SW480 (cell line): ENCODE results near the gene SLC4A5.
"Not testable (repeated sequence)": the region's sequence is repeated elsewhere in the genome, so short reads cannot be mapped to it uniquely, and the experiment has no call there.

Source experiments
- DNase-seq: peaks from one replicate; pipeline ENCODE4 v3.0.0-alpha.2; 2016; ENCODE audit warnings: low spot score

The SLC4A5 gene

DNA sequence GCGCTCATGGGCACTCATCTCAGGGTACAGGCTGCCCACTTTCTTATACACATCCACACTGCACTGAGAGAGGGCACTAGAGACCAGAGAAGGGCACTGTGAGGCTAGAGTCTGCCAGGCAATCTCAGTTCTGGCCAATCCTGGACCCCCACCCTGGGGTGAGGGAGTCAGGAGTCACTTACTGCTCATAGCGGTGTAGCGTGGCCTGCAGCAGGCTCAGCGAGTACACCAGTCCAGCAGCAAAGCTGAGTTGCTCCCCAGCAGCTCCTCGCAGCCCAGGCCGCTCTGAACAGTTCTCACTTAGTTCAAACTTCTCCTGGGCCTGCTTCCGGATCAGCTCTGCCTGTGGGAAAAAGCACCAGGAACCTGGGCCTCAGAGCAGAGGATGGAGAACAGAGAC lies 24.6 kb upstream of the SLC4A5 start:
- no peak for DNase-seq

DNA sequence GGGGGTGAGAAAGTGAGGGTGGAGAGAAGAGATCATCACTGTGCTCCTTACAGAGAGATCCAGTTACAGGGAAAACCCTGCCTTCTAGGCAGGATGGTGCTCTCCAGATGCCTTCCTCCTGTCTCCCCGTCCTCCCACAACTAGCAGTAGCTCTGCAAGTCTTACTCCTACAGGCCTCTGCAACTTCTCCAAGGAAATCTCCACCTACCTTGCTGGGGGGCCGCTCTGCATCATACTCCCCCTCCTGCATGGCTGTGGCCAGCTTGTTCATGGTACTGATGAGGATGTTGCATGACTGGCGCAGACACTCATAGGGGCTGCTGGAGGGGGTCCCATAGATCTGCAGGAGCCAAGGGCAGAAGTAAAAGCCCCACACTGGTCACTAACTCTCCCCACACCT lies 22.8 kb upstream of the SLC4A5 start:
- no peak for DNase-seq

DNA sequence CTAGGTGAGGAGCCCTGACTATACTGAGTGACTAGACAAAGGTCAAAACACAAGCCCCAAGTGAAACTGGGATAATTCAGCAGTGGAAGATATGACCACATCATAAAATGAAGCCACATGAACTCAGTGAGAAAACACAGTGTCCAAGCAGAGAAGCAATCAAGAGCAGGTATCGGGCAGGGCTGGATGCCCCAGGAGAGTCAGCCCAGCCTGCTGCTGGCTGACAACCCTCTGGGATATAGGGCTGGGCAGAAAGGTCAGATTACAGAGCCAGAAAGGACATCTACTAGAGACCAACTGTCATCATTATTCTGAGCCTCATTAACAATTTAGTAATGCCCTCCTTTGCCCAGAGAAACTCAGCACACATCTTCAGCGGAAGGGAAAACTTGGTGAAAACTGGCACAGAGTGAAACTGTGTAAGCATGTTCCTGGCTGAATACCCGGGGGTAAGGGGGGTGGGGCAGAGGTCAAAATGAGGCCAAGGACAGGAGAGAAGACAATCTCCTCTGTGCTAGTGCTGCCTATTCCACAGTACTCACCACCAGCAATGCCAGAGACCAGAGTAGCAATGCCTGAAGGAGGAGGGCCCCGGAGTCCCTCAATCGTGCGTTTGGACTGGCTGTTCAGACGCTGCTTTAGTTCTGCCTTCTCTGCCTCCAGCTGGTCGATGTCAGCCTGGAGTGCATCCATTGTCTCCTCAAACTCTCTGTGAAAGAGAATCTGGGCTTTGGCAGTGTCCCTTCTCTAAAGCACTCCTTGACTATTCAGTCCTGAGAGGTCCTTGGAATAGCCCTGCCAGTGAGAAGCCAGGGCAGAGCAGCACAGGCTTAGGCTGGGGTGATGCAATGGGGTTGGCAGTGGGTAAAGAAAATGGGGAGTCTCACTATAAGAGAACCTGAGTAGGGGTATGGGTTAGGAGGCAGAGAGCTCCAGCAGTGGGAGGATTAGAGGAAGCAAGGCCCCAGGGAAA lies 21.6 kb upstream of the SLC4A5 start:
- DNase-seq, result no peak

DNA sequence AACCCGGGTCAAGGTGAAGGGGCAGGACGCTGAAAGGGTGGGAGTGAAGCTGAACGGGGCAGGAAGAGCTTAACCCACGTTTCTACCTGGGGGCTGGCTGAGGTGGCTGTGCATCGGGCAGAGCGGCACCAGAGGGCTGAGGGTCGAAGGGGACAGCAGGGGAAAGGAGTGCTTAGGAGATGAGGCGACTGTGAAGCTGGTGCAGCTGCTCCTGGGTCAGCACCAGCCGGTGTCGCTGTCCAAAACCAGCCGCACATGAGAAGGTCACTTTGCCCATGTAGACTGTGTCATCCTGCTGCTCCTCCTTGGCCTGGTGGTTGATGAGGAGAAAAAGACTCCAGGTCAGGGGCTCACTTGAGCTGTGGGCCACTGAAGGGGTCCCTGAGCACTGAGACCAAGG lies 18.1 kb upstream of the SLC4A5 start:
- DNase-seq, result no peak

DNA sequence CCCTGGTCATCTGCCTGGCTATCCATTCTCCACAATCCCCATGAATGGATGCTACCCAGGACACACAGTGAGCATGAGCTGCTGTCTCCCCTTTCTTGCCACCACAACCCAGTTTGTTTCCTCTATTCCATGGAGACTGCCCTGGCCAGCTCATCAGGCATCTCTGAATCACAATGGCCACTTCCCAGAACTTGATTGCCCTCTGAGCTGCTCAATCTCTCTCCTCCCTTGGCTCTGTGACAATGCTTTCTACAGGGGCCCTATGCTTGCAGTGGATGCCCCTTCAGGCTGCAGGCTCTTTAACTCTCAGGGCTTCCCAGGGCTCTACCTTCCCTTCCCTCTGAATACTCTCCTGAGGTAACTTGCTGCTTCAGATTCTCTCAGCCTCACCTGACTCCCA lies 14.4 kb upstream of the SLC4A5 start:
- DNase-seq, result no peak

DNA sequence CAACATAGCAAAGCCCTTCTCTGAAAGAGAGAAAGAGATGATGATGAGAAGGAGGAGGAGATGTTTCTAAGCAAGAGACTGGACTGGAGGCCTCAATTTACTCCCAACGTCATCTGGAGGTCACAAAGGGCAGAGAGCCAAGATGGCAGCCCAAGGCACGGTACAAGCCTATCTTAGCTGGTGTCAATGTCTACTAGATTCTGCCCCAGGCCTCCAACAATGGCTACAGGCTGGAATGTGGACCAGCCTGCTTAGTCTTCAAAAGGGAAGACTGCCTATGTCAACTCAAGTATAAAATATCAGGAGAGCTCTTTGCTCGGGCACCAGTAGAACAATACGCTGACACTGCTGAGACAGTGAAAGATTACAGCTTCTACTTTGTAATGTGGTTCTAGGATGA lies 6.7 kb upstream of the SLC4A5 start:
- no peak for DNase-seq

DNA sequence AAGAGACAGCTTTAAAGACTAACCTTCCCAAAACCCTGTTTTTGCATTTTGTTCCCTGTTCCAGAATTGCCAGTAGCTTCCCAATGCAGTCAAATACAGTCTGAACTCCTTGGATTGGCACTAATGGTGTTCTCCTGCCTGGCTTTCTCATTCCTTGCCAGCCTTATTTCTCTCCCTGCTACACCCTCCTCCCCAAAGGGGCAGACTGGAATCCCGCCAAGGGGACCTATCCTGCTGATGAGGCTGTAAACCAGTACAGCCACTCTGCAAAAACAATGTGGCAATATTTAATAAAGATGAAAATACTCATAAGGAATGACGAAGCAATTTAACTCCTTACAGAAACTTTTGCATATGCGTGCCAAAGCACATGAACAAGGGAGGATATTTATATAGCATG lies 4.5 kb upstream of the SLC4A5 start:
- no peak for DNase-seq

DNA sequence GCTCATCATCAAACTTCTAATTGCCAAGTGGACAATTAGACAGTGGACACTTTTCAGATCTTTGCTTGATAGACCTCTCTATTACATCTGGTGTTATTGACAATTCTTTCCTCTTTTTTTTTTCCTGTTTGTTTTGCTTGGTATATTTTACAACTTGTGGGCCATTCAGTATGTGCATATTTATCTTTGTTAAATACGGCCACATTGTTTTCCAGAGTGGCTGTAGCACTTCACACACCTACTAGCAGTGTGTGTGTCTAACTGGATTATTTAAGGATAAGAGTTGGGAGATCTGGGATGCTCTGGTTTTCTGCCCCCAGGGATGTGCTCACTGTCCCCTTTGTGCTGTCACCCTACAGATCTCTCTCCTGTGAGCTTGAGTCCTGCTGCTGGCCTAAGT lies 4.1 kb upstream of the SLC4A5 start:
- DNase-seq, result no peak

DNA sequence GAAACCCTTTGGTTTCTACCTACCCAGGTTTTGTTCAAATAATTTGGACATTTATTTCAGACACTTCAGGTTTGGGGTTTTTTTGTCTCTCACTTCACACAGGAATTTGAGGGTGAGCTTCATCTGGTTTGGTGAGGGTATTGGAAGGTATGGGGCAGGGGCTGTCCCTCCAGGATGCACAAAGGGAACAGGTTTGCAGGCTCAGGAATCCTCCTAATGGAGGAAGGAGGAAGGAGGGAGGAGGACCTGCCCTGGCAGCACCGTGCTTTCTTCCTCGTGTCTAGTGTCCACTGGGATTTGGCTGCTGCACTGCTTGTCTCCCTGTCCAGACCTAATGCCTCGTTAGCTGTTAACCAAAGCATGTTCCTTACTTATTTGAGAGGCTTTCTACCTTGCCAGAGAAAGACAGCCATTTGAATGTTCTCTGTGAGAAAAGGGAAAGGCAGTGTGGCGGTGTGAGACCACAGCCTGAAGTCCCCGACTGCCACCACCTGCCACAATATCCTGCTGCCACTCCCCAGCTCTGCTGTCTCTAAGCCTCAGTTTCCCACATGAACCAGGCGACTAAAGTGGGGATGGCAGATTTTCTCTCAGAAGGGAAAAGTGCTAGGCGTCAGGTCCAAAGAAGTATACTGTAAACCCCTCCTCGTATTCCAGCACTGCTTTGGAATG lies 2.2 kb upstream of the SLC4A5 start:
- no peak for DNase-seq

DNA sequence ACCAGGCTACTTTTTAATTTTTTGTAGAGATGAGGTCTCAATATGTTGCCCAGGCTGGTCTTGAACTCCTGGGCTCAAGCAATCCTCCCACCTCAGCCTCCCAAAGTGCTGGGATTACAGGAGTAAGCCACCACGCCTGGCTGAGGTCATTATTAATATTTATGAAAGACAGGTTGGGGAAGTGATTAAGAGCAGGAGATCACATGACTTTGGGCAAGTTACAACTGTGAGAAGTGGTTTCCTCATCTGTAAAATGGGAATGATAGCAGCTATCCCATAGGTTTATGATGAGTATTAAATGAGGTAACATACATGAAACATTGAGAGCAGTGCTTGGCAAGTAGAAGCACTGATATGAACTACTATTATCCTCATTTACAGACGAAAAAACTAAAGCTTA lies 7.0 kb downstream of the SLC4A5 start:
- DNase-seq, result not testable (repeated sequence)

DNA sequence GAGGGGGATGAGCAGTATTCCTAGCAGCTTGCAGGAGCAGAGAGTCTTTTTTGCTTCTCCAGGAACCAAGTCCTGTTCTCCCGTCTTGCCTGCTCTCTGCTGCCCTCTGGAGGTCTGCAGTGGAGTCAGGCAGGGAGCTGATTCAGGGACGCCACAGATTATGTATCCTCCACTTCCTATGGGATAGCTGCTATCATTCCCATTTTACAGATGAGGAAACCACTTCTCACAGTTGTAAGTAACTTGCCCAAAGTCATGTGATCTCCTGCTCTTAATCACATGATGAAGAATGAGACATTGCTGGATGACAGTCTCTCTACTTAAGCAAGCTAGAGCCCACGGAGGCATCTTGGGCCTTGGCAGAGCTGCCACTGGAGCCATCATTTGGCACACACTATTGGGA lies 8.3 kb downstream of the SLC4A5 start:
- DNase-seq, result peak; percentile 70

DNA sequence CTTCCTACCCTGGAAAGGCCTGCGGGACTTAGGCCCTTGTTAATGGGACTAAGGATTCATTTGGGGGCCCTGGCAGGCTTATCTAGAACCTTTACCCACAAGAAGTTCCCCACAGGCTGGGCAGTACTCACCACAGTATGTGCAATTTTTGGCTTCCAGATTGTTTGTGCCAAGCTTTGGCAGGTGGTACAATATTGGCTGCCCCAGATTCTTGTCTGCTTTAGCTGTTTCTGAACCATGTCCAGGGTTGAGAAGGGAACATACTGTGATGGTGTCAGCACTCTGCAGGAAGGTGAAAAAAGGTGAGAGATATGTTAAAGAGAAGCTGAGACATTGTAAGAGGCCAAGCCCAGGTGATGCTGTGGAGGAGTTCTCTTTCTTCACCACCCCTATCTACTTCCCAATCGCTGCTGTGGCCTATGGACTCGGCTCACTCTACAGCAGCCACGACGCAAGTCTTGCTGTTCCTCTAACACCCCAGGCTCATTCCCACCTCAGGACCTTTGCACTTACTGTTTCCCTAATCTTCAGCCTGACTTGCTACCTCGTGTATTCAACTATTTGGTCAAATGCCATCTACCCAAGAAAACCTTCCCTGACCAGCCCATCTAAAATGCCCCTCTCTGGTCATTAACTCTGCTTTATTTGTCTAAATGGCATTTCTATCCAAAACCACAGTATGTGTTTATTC lies 9.2 kb downstream of the SLC4A5 start:
- no peak for DNase-seq

DNA sequence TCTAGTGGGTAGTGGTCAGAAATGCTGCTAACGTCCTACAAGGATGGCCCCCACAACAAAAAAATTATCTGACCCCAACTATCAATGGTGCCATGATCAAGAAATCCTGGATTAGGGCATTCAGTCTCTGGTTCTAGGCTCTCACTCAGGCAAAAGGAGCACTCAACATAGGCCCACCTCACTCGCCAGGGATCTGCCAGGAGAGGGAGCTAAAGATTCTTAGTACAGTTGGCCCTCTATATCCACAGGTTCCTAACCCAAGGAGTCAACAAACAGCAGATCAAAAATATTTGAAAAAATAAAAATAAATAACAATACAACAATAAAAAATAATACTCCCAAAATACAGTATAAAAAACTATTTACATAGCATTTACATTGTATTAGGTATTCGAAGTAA lies 10.0 kb downstream of the SLC4A5 start:
- DNase-seq, result peak; percentile 51

DNA sequence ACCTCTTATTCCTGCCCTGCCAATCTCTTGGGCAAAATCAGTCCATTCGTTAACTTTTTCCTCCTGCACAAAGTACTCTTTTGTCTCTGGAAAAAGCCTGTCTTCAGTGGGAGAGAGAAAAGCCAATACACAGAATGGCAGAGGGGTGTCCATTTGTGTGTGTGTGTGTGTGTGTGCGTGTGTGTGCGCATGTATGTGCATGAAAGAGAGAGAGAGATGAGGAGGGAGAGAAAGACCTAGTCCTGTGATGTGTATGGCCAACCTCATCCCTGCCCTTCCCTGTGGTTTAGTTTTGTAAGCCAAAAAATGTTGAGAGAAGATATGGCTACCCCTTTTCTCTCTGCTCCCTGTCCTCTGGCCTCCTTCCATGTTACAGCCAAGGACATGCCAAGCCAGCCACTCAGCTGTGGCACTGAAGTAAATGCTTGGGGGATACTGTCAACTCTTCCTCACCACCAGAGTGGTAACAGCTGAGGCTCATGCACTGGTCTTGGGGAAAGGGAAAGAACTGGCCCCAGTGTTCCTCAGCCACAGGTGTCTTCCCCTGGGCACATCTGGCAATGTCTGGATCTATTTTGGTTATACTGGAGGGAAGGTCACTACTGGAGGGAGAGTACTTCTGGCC lies 10.6 kb downstream of the SLC4A5 start:
- DNase-seq, result no peak

DNA sequence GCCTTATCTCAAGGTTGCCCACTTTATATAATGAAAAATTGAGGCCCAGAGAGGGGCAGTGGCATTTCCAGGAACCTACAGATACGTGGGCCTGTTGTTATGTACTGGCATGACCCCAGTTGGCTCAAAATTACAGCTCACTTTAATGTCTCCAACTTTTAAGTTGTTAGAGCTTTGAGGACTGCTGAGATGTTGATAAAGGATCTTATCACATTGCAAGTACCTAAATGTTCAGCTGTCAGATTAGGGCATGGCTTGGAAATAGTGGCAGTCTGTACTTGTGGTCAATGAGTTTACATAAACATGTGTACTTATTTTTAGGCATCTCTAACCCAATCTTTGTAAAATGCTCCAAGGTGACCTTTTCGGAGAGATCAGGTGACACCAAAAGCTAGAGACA lies 14.6 kb downstream of the SLC4A5 start:
- no peak for DNase-seq

DNA sequence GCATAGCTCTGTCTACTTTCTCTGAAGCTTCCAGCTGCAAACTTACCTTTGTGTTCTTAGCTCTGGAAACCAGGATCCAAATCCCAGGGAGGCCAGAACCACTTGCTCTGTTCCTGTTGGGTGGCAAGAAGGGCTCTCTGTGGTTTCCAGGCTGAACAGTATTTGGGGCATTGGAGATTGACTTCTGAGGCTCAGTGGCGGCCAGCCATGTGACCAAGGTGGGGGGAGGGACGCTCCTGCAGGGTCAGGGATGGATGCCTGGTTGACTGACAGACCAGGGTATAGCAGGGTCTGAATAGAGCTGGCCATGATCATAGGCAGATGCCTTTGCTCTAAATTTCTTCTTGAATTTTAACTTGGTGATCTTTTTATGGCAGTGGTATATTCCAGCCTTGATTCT lies 15.1 kb downstream of the SLC4A5 start:
- no peak for DNase-seq

DNA sequence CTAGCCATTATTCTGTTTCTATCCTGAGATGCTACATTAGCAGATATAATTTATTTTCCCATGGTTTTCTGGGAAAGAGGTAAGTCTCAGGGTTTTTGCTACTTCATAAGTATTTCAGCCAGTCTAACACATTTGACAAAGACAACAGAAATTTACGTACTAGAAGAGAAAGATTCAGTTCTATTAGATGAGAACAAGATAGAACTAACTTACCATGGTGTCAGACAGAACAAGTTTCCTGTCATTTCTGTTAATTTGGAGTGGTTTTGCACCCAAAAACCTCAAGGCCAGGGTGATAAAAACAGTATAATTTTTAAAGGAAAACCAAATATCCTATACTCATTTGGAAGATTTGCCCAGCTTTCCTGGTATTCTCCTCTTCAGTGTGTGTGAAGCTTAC lies 15.6 kb downstream of the SLC4A5 start:
- DNase-seq, result no peak

DNA sequence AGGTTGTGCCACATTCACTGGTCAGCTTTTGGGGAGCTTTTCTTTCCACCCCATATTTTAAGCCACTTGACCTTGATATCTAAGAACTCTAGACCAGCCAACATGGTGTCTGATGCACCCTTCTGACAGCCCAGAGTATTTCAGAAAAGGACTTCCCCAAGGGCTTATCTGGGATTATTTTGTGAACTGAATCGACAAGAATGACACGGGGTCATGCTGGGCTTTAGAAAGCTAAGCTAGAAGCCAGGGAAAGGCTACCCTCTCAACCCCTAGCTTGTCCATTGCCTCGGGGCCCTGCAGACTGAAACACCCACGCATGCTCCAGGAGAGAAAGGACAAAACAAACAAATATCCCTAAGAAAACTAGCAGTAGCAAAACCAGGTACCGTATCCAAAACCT lies 16.0 kb downstream of the SLC4A5 start:
- no peak for DNase-seq

DNA sequence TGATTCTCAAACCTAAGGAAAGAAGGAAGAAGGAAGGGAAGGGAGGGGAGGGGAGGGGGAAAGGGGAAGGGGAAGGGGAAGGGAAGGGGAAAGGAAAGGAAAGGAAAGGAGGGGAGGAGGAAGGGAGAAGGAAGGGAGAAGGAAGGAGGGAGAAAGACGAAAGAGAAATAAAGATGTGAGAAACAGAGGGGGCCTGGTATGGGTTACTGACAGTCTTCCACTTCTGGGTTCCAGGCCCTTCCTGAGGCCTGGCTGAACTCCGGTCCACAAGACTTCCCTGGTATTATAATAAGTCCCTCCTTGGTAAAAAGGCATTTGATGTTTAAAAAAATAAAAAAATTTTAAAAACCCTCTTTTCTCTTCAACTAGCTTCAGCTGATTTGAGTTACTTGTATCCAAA lies 17.4 kb downstream of the SLC4A5 start:
- no peak for DNase-seq

DNA sequence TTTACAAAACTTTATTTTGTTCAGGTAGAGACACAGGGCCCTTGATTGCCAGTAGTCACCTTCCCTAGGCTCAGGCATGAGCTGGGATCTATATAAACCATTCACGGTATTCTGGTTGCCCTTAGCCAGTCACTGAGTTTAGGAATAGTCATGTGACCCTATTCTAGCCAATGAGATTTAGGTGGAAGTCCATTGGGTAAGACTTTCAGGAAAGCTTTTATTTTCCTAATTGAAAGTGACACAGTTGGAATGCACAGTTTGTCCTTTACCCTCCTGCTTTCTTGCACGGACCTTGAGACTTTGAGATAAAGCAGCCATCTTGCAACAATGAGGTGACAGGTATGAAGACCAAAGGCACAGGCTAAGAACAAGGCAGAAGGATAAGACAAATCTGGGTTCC lies 21.5 kb downstream of the SLC4A5 start:
- no peak for DNase-seq

DNA sequence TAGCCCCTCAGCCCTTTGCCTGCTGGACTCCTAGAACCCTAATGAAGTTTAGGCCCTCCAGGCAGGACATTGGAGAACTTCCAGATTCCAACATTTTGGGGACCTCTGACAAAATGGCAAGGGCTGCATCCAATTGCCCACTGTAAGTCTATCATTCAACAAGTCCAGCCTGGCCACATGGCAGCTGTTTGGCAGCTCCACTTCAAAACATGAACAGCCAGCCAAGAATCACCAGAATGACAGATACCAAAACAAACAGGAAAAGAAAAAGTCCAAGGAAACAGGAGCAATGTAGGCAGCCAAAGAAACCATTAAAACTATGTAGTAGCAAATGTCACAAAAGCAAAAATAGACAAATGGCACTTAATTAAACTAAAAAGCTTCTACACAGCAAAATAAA lies 25.5 kb downstream of the SLC4A5 start:
- no peak for DNase-seq

DNA sequence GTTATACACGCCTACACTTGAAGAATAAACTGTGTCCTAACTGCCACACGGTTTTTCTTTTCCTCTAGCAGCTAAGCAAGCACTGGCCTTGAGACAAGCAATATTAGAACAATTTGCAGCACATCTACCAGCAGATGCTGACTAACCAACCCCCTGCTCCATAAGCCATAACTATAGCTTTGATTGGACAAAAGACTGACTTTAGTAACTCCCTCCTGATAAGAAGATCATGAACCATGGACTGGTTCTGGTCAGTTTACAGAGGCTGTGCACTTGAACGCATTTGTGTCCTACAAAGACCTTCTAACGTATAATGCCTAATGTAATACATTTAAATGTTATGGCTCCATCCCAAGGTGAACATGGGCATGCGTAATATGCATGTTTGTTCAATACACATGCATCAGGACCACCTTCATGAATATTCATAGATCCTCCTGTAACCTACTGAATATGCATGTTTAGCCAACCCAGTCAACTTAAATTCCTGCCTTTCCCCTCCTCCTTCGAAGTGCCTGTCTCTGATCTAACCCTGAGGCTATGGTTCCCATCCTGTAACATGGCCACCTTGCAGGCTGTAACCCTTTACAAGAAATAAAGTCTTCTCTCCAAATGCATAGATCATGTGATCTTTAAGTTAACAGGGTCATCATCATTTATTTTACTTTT lies 26.5 kb downstream of the SLC4A5 start:
- no peak for DNase-seq
